Gastrocnemius medialis (tissue), 4 donors: ENCODE measurements around the gene ADAM17.

Experiments used
- CTCF ChIP-seq, 5 experiments: fragments of 450-650 bp in 3 of 5; fragments of 200-600 bp in 2 of 5; sonication (generic) in 2 of 5; IDR thresholded peaks in 4 of 5; conservative IDR thresholded peaks in 1 of 5; 1 replicate in 4 of 5; 2 replicates in 1 of 5; pipeline ENCODE4 v1.5.1; 2016 to 2019; ENCODE audit warnings: antibody characterized with exemption in 5 of 5, mild to moderate bottlenecking in 3 of 5, moderate library complexity in 3 of 5
- POLR2A ChIP-seq, 2 donors: fragments of 450-650 bp; IDR thresholded peaks; one replicate each; pipeline ENCODE4 v1.6.1; 2017; ENCODE audit warnings: antibody characterized with exemption in 2 of 2, mild to moderate bottlenecking in 2 of 2, moderate library complexity in 2 of 2

- TF ChIP-seq CTCF (IDR thresholded peaks at IDR 0.05 in 4 of 5, conservative IDR thresholded peaks at IDR 0.05 in 1 of 5): no peak
- TF ChIP-seq POLR2A (IDR thresholded peaks at IDR 0.05): no peak
Observed at GRCh38 chr2:9466147-9466683, 89.4 kb downstream of the ADAM17 start.
